HG03571 (cell line): ENCODE results near the gene RAB6B.

Experiments
- ATAC-seq: cut with Tn5 transposase; IDR thresholded peaks from one replicate; pipeline ENCODE4 v1.9.1; 2021; ENCODE audit not compliant: unreplicated experiment

The RAB6B gene

GRCh38 chr3:133896002-133896761 lies 500 bp upstream of the RAB6B start:
- ATAC-seq = no peak

- ATAC-seq = no peak
Measured at GRCh38 chr3:133894353-133895207, 1.1 kb downstream of the RAB6B start.

- no peak for ATAC-seq
Measured at GRCh38 chr3:133893683-133894352, 1.9 kb downstream of the RAB6B start.

GRCh38 chr3:133892541-133893231 lies 3.0 kb downstream of the RAB6B start:
- no peak for ATAC-seq

GRCh38 chr3:133891662-133892378 lies 3.9 kb downstream of the RAB6B start:
- ATAC-seq = no peak

GRCh38 chr3:133890972-133891644 lies 4.6 kb downstream of the RAB6B start:
- no peak for ATAC-seq

- ATAC-seq = no peak
Measured at GRCh38 chr3:133890037-133890436, 5.6 kb downstream of the RAB6B start.

- no peak for ATAC-seq
Measured at GRCh38 chr3:133888726-133889340, 6.8 kb downstream of the RAB6B start.

GRCh38 chr3:133887803-133888703 lies 7.6 kb downstream of the RAB6B start:
- ATAC-seq = no peak

- no peak for ATAC-seq
Measured at GRCh38 chr3:133887074-133887802, 8.4 kb downstream of the RAB6B start.

GRCh38 chr3:133886031-133886722 lies 9.5 kb downstream of the RAB6B start:
- ATAC-seq = no peak

- no peak for ATAC-seq
Measured at GRCh38 chr3:133884887-133885711, 10.6 kb downstream of the RAB6B start.

GRCh38 chr3:133884054-133884886 lies 11.4 kb downstream of the RAB6B start:
- no peak for ATAC-seq

GRCh38 chr3:133883641-133884040 lies 12.0 kb downstream of the RAB6B start:
- ATAC-seq = no peak

- no peak for ATAC-seq
Measured at GRCh38 chr3:133882986-133883586, 12.6 kb downstream of the RAB6B start.
